ENCODE measurements around the gene PDIA5. TPM values are rescaled to one million over a fixed set of nuclear protein-coding genes. Genes with fewer than 3 reads are reported as not detected.

PDIA5 gene
- total RNA-seq, 1 experiment from 2014 or later = 24.3 TPM

DNA sequence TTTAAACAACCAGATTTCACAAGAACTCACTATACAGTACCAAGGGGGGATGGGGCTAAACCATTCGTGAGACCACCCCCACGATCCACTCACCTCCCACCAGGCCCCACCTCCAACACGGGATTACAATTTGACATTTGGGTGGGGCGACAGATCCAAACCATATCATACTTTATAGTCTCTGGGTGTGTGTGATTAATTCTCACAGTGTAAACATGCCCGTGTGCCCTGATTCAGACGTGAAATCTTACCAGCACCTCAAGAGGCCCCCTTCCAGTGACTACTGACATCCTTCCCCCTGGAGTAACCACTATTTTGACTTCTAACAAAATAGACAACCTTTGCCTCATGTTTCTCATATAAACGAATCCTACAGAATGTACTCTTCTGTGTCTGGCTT lies 5.0 kb upstream of the PDIA5 start:
- Histone ChIP-seq H2BK5ac (ENCODE audit: insufficient read length, low read length) (no peak overlapping the region), H2BK20ac (ENCODE audit: low read depth, low read length, poor library complexity, severe bottlenecking) (no peak overlapping the region), H3K4me1 (ENCODE audit: insufficient read depth, low read length) (0 out of 2 replicates have a peak, but pooled peaks cover 2% of the 10 kb centered on the region), H3K56ac (ENCODE audit: insufficient read length, low read depth, low read length) (no peak overlapping the region), H4K5ac (ENCODE audit: insufficient read length, low read depth, low read length) (no peak overlapping the region), H4K91ac (ENCODE audit: insufficient read length, low read depth, low read length) (no peak overlapping the region), H4K8ac (replicated peaks; ENCODE audit: insufficient read length, low read depth, low read length) (no peak overlapping the region), H3K4me2 (ENCODE audit: insufficient read depth, insufficient read length, low read length) (no peak overlapping the region), H3K27ac (ENCODE audit: insufficient read length, low read depth, low read length) (no peak overlapping the region), H3K23me2 (ENCODE audit: insufficient read length, low read depth, low read length, poor library complexity, severe bottlenecking) (no peaks in the 10 kb centered on the region), H3K14ac (ENCODE audit: insufficient read depth, low read length) (no peak overlapping the region), H2AFZ (ENCODE audit: low read length) (no peak overlapping the region), H3K23ac (ENCODE audit: insufficient read length, low read depth, low read length) (no peak overlapping the region), H3K9ac (ENCODE audit: extremely low read depth, insufficient read length, low read length) (no peak overlapping the region), H2AK5ac (ENCODE audit: insufficient read length, low read length) (no peak overlapping the region), H2BK12ac (ENCODE audit: insufficient read length, low read depth, low read length) (no peak overlapping the region), H3K79me1 (ENCODE audit: insufficient read depth, low read depth, low read length, poor library complexity, severe bottlenecking) (no peaks in the 10 kb centered on the region), H2BK15ac (ENCODE audit: low read depth, low read length) (no peak overlapping the region), H4K20me1 (ENCODE audit: control insufficient read depth, insufficient read depth, insufficient read length) (no peaks in the 10 kb centered on the region), H3K4ac (ENCODE audit: low read depth, low read length) (no peak overlapping the region), H3K9me3 (ENCODE audit: control insufficient read depth, low read depth, low read length) (no peaks in the 10 kb centered on the region), H3K18ac (ENCODE audit: insufficient read length, low read depth, low read length) (no peak overlapping the region), H3T11ph (ENCODE audit: low read length) (no peak overlapping the region), H3K27me3 (ENCODE audit: insufficient read depth, low read length) (no peaks in the 10 kb centered on the region; the same call in 1 of the 2 replicates), H2BK120ac (ENCODE audit: low read depth, low read length, poor library complexity, severe bottlenecking) (no peak overlapping the region), H3K79me2 (ENCODE audit: insufficient read depth, low read length) (no peaks in the 10 kb centered on the region)
- H3K36me3 Mint-ChIP-seq (ENCODE audit: insufficient read depth in 1 of 3, low read depth in 3 of 3) = no peaks in the 10 kb centered on the region; a peak in 1 of 7 replicates
- H3K4me1 Mint-ChIP-seq = peaks cover 10 to 13% of the 10 kb centered on the region in 2 experiments
- DNase-seq = no peak
- peaks cover 6 to 9% of the 10 kb centered on the region in 2 experiments; a peak in 3 of 5 replicates for H3K9me3 Mint-ChIP-seq
- no peak overlapping the region for H3K27ac Mint-ChIP-seq
- peaks cover 44% of the 10 kb centered on the region for H3K27me3 Mint-ChIP-seq (ENCODE audit: low read depth)
- TF ChIP-seq, protein P1, sequence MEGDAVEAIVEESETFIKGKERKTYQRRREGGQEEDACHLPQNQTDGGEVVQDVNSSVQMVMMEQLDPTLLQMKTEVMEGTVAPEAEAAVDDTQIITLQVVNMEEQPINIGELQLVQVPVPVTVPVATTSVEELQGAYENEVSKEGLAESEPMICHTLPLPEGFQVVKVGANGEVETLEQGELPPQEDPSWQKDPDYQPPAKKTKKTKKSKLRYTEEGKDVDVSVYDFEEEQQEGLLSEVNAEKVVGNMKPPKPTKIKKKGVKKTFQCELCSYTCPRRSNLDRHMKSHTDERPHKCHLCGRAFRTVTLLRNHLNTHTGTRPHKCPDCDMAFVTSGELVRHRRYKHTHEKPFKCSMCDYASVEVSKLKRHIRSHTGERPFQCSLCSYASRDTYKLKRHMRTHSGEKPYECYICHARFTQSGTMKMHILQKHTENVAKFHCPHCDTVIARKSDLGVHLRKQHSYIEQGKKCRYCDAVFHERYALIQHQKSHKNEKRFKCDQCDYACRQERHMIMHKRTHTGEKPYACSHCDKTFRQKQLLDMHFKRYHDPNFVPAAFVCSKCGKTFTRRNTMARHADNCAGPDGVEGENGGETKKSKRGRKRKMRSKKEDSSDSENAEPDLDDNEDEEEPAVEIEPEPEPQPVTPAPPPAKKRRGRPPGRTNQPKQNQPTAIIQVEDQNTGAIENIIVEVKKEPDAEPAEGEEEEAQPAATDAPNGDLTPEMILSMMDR (conservative IDR thresholded peaks at IDR 0.05) = no peak
- no CpG with 5 or more reads among the region's 7 CpGs for WGBS (ENCODE audit: extremely low coverage, insufficient read length, low lambda C conversion rate)
- H3K4me3 Mint-ChIP-seq = no peak overlapping the region

Measured in H9 (cell line).